HL-60/S4 (cell line): ENCODE results near the gene GABPA.
"Not testable (repeated sequence)": the region's sequence is repeated elsewhere in the genome, so short reads cannot be mapped to it uniquely, and the experiment has no call there.

Source experiments
- in situ Hi-C: fragments of 300-500 bp; cut with MboI; formaldehyde crosslinking; loops from 2 replicates; pipeline ENCODE4 v1.14.3; 2022; ENCODE audit warnings: low sequenced_read_pairs

GABPA gene

GRCh38 chr21:25734904-25735645 is at the start of gene GABPA, which contains the start of gene ATP5PF:
TSS of gene GABPA (plus strand) at chr21:25734972. CDS start at chr21:25741599, 6,627 bp downstream.
TSS of gene ATP5PF (minus strand) at chr21:25734904. CDS start at chr21:25729794, 5,110 bp downstream.
- in situ Hi-C loops, result no loop called here

- in situ Hi-C loops, result no loop called here
Observed at GRCh38 chr21:25687787-25688186, 47.0 kb upstream of the GABPA start.

- in situ Hi-C loops, result no loop called here
Observed at GRCh38 chr21:25688275-25689155, 46.3 kb upstream of the GABPA start.

- in situ Hi-C loops, result no loop called here
Observed at GRCh38 chr21:25689226-25689625, 45.5 kb upstream of the GABPA start.

GRCh38 chr21:25691976-25692375 is 42.8 kb upstream of the GABPA start:
- in situ Hi-C loops, result no loop called here

- in situ Hi-C loops, result not testable (repeated sequence)
Observed at GRCh38 chr21:25695461-25695860, 39.3 kb upstream of the GABPA start.

GRCh38 chr21:25700741-25701140 is 34.0 kb upstream of the GABPA start:
- in situ Hi-C loops, result no loop called here

GRCh38 chr21:25701529-25701928 is 33.2 kb upstream of the GABPA start:
- in situ Hi-C loops, result no loop called here

GRCh38 chr21:25708467-25709065 is 26.2 kb upstream of the GABPA start:
- in situ Hi-C loops, result no loop called here

- in situ Hi-C loops, result no loop called here
Observed at GRCh38 chr21:25709684-25710265, 25.0 kb upstream of the GABPA start.

- in situ Hi-C loops, result no loop called here
Observed at GRCh38 chr21:25710550-25710949, 24.2 kb upstream of the GABPA start.

- in situ Hi-C loops, result not testable (repeated sequence)
Observed at GRCh38 chr21:25714066-25714465, 20.7 kb upstream of the GABPA start.

- in situ Hi-C loops, result no loop called here
Observed at GRCh38 chr21:25717491-25718147, 17.2 kb upstream of the GABPA start.

- in situ Hi-C loops, result no loop called here
Observed at GRCh38 chr21:25721987-25722386, 12.8 kb upstream of the GABPA start.

- in situ Hi-C loops, result no loop called here
Observed at GRCh38 chr21:25722631-25723030, 12.1 kb upstream of the GABPA start.

GRCh38 chr21:25732091-25732760 is 2.5 kb upstream of the GABPA start:
- in situ Hi-C loops, result no loop called here

- in situ Hi-C loops, result no loop called here
Observed at GRCh38 chr21:25733859-25734653, 716 bp upstream of the GABPA start.

GRCh38 chr21:25734654-25734903 is 193 bp upstream of the GABPA start:
- in situ Hi-C loops, result no loop called here
